ENCODE measurements around the gene C1S. TPM values are rescaled to one million over a fixed set of nuclear protein-coding genes. Genes with fewer than 3 reads are reported as not detected.
"Not testable (repeated sequence)": the region's sequence is repeated elsewhere in the genome, so short reads cannot be mapped to it uniquely, and the experiment has no call there.

C1S gene
- total RNA-seq, 1 donor from 2014 or later: 0.71 TPM

DNA sequence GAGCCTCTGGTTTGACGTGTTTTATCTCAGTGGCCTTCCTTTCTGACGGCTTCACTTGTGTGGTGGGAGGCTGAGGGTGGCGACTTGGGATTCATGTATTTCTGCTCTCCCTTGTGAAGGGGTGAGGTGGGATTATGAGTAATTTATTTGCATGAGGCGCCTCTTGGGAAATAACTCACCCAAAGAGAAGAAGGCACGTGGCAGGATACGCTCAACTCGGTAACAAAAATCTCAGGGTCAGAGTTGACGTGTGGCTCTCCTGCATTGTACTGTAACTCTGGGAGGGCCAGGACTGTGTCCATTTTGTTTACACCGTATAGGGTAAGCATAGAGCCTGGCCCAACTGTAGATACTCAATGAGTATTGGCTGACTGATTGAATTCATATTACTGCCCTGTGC lies 14.6 kb upstream of the C1S start:
- no peak overlapping the region for H3K27ac Mint-ChIP-seq
- H3K4me3 Mint-ChIP-seq: no peak overlapping the region
- intact Hi-C loops (cut with micrococcal nuclease): no loop called here
- peaks cover 11% of the 10 kb centered on the region for H3K4me1 Mint-ChIP-seq
- ChIA-PET CTCF (no interaction called here), POLR2A (no interaction called here)
- TF ChIP-seq, protein P1, sequence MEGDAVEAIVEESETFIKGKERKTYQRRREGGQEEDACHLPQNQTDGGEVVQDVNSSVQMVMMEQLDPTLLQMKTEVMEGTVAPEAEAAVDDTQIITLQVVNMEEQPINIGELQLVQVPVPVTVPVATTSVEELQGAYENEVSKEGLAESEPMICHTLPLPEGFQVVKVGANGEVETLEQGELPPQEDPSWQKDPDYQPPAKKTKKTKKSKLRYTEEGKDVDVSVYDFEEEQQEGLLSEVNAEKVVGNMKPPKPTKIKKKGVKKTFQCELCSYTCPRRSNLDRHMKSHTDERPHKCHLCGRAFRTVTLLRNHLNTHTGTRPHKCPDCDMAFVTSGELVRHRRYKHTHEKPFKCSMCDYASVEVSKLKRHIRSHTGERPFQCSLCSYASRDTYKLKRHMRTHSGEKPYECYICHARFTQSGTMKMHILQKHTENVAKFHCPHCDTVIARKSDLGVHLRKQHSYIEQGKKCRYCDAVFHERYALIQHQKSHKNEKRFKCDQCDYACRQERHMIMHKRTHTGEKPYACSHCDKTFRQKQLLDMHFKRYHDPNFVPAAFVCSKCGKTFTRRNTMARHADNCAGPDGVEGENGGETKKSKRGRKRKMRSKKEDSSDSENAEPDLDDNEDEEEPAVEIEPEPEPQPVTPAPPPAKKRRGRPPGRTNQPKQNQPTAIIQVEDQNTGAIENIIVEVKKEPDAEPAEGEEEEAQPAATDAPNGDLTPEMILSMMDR (IDR thresholded peaks at IDR 0.05): no peak
- DNase-seq: no peak
- peak; percentile 31 for ATAC-seq (ENCODE audit: low read depth)
- H3K27me3 Mint-ChIP-seq: no peaks in the 10 kb centered on the region
- no peaks in the 10 kb centered on the region for H3K36me3 Mint-ChIP-seq (ENCODE audit: low read depth)
- no peaks in the 10 kb centered on the region for H3K9me3 Mint-ChIP-seq

- H3K27ac Mint-ChIP-seq: no peak overlapping the region
- ATAC-seq (ENCODE audit: low read depth) (no peak), DNase-seq (no peak)
- no peak overlapping the region for H3K4me3 Mint-ChIP-seq
- H3K4me1 Mint-ChIP-seq: peaks cover 11% of the 10 kb centered on the region
- ChIA-PET POLR2A (no interaction called here), CTCF (no interaction called here)
- TF ChIP-seq, protein P1 (IDR thresholded peaks at IDR 0.05): no peak
- H3K9me3 Mint-ChIP-seq: no peaks in the 10 kb centered on the region
- H3K27me3 Mint-ChIP-seq: peaks cover 2% of the 10 kb centered on the region
- H3K36me3 Mint-ChIP-seq (ENCODE audit: low read depth): no peaks in the 10 kb centered on the region
- intact Hi-C loops (cut with micrococcal nuclease): no loop called here
Measured at GRCh38 chr12:7046383-7047105, 14.0 kb upstream of the C1S start.

DNA sequence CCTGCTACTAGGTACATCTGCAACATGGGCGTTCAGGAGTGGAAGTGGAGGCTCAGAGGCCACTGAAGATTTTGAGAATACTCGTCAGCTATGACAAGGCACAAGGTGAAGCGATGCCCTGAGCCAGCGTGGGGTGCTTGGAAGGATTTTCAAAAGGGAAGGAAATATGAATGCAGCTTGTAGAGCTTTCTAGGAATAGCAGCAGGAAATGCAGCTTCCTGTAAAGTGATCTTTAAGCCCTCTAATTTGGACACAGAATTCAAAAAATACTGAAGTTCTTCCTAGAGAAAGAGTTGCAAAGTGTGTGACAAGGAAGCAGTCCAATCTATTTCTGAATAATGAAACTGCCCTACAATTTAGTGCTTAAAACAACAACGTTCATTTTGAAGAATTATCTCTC lies 13.2 kb upstream of the C1S start:
- ATAC-seq (ENCODE audit: low read depth): no peak
- no peaks in the 10 kb centered on the region for H3K36me3 Mint-ChIP-seq (ENCODE audit: low read depth)
- H3K27me3 Mint-ChIP-seq: peaks cover 2% of the 10 kb centered on the region
- POLR2A ChIA-PET: no interaction called here
- H3K4me3 Mint-ChIP-seq: no peak overlapping the region
- intact Hi-C loops (cut with micrococcal nuclease): no loop called here
- CTCF ChIA-PET: no interaction called here
- peaks cover 11% of the 10 kb centered on the region for H3K4me1 Mint-ChIP-seq
- TF ChIP-seq, protein P1 (IDR thresholded peaks at IDR 0.05): no peak
- H3K27ac Mint-ChIP-seq: no peak overlapping the region
- no peaks in the 10 kb centered on the region for H3K9me3 Mint-ChIP-seq
- DNase-seq: no peak

DNA sequence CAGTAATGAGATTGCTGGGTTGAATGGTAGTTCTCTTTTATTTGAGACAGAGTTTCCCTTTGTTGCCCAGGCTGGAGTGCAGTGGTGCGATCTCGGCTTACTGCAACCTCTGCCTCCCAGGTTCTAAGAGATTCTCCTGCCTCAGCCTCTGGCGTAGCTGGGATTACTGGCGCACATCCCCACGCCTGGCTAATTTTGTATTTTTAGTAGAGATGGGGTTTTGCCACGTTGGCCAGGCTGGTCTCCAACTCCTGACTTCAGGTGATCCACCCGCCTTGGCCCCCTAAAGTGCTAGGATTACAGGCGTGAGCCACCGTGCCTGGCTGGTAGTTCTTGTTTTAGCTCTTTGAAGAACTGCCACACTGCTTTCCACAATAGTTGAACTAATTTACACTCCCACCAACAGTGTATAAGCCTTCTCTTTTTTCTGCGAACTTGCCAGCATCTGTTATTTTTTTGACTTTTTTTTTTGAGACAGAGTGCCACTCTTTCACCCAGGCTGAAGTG lies 11.0 kb upstream of the C1S start:
- intact Hi-C loops (cut with micrococcal nuclease); CTCF ChIA-PET: not testable (repeated sequence)

GRCh38 chr12:7049973-7050372 lies 10.5 kb upstream of the C1S start:
- ATAC-seq (ENCODE audit: low read depth); H3K36me3 Mint-ChIP-seq (ENCODE audit: low read depth); H3K4me3 Mint-ChIP-seq; intact Hi-C loops (cut with micrococcal nuclease); H3K9me3 Mint-ChIP-seq; H3K27me3 Mint-ChIP-seq; H3K27ac Mint-ChIP-seq; CTCF ChIA-PET; DNase-seq: not testable (repeated sequence)
- H3K4me1 Mint-ChIP-seq: peaks cover 11% of the 10 kb centered on the region
- POLR2A ChIA-PET: interaction anchor here (0.7 kb wide), 1 partner anchor 9 kb away, joined by 4 read pairs; no protein-coding TSS in a partner anchor

More for the DNA sequence above, 11.0 kb upstream of the C1S start:
- POLR2A ChIA-PET: interaction anchor here (0.7 kb wide), 1 partner anchor 9 kb away, joined by 4 read pairs; no protein-coding TSS in a partner anchor
- not testable (repeated sequence) for H3K36me3 Mint-ChIP-seq (ENCODE audit: low read depth); H3K27ac Mint-ChIP-seq; H3K27me3 Mint-ChIP-seq; H3K9me3 Mint-ChIP-seq; DNase-seq; ATAC-seq (ENCODE audit: low read depth); H3K4me3 Mint-ChIP-seq
- peaks cover 11% of the 10 kb centered on the region for H3K4me1 Mint-ChIP-seq

- no peaks in the 10 kb centered on the region for H3K9me3 Mint-ChIP-seq
- no peaks in the 10 kb centered on the region for H3K4me1 Mint-ChIP-seq
- intact Hi-C loops (cut with micrococcal nuclease): no loop called here
- H3K4me3 Mint-ChIP-seq: no peak overlapping the region
- no peaks in the 10 kb centered on the region for H3K36me3 Mint-ChIP-seq (ENCODE audit: low read depth)
- TF ChIP-seq, protein P1 (IDR thresholded peaks at IDR 0.05): no peak
- H3K27ac Mint-ChIP-seq: no peak overlapping the region
- POLR2A ChIA-PET: no interaction called here
- ATAC-seq (ENCODE audit: low read depth) (no peak), DNase-seq (no peak)
- CTCF ChIA-PET: no interaction called here
- H3K27me3 Mint-ChIP-seq: peaks cover 39% of the 10 kb centered on the region
Measured at GRCh38 chr12:7054925-7055324, 5.6 kb upstream of the C1S start.

- H3K4me1 Mint-ChIP-seq; H3K27ac Mint-ChIP-seq; intact Hi-C loops (cut with micrococcal nuclease); ATAC-seq (ENCODE audit: low read depth); DNase-seq; H3K36me3 Mint-ChIP-seq (ENCODE audit: low read depth); POLR2A ChIA-PET; H3K4me3 Mint-ChIP-seq; H3K9me3 Mint-ChIP-seq: not testable (repeated sequence)
- peaks cover 46% of the 10 kb centered on the region for H3K27me3 Mint-ChIP-seq
- CTCF ChIA-PET: interaction anchor here (0.6 kb wide), 1 partner anchor 624 kb away, joined by 3 read pairs; no protein-coding TSS in a partner anchor
Measured at GRCh38 chr12:7055736-7056135, 4.8 kb upstream of the C1S start.
